Neural cell (in vitro differentiated cells): Measurements from ENCODE around the gene GNL1. TPM values are rescaled to one million over a fixed set of nuclear protein-coding genes. Genes with fewer than 3 reads are reported as not detected.

ENCODE experiments used
- H2AFZ ChIP-seq: fragments of 200-600, 300-800 bp; sonication (generic), shearing (Covaris generic); 2 replicates; pipeline ENCODE4 v1.6.0; 2014; ENCODE audit warnings: low read depth, mild to moderate bottlenecking, antibody characterized with exemption, low read length, moderate library complexity
- H3F3A ChIP-seq: fragments of 200-600 bp; shearing (Covaris generic); 2 replicates; pipeline ENCODE4 v1.6.1; 2016; ENCODE audit warnings: mild to moderate bottlenecking, moderate library complexity, mixed read lengths, antibody characterized with exemption, low read length; ENCODE audit not compliant: insufficient read depth, poor library complexity, severe bottlenecking
- H3K27ac ChIP-seq: fragments of 200-600, 300-800 bp; sonication (generic), shearing (Covaris generic); 2 replicates; pipeline ENCODE4 v1.5.1; 2014; ENCODE audit warnings: mild to moderate bottlenecking, low read length, moderate library complexity
- H3K27me3 ChIP-seq: fragments of 300-800, 200-600 bp; sonication (generic), shearing (Covaris generic); 2 replicates; pipeline ENCODE4 v1.6.0; 2014; ENCODE audit warnings: mild to moderate bottlenecking, low read depth, low read length, moderate library complexity; ENCODE audit not compliant: insufficient read depth
- H3K36me3 ChIP-seq: fragments of 300-800, 200-600 bp; sonication (generic), shearing (Covaris generic); 2 replicates; pipeline ENCODE4 v1.5.1; 2014; ENCODE audit warnings: mild to moderate bottlenecking, antibody characterized with exemption, low read length, moderate library complexity; ENCODE audit not compliant: insufficient read depth
- H3K4me2 ChIP-seq: fragments of 300-800, 200-600 bp; sonication (generic), shearing (Covaris generic); 2 replicates; pipeline ENCODE4 v1.6.0; 2014; ENCODE audit warnings: mild to moderate bottlenecking, low read length
- H3K4me3 ChIP-seq: fragments of 300-800, 200-600 bp; sonication (generic), shearing (Covaris generic); 2 replicates; pipeline ENCODE4 v1.5.1; 2014; ENCODE audit warnings: mild to moderate bottlenecking, low read length, moderate library complexity
- H3K79me2 ChIP-seq: fragments of 200-600 bp; shearing (Covaris generic); replicated peaks from 2 replicates; pipeline ENCODE4 v1.6.0; 2014; ENCODE audit warnings: mild to moderate bottlenecking, low read length, moderate library complexity; ENCODE audit not compliant: insufficient read depth
- H3K9ac ChIP-seq: fragments of 300-800, 200-600 bp; sonication (generic), shearing (Covaris generic); 2 replicates; pipeline ENCODE4 v1.6.1; 2016; ENCODE audit warnings: mild to moderate bottlenecking, low read length, mixed read lengths
- H3K9me2 ChIP-seq: fragments of 200-600 bp; shearing (Covaris generic); 2 replicates; pipeline ENCODE4 v1.6.1; 2016; ENCODE audit warnings: mild to moderate bottlenecking, low read length, mixed read lengths; ENCODE audit not compliant: insufficient read depth
- H3K9me3 ChIP-seq: fragments of 200-600, 300-800 bp; sonication (generic), shearing (Covaris generic); 2 replicates; pipeline ENCODE4 v1.6.1; 2016; ENCODE audit warnings: mild to moderate bottlenecking, mixed run types, low read length, moderate library complexity, mixed read lengths
- H4K20me1 ChIP-seq: fragments of 200-600 bp; shearing (Covaris generic); 2 replicates; pipeline ENCODE4 v1.6.1; 2016; ENCODE audit warnings: mild to moderate bottlenecking, mixed run types; ENCODE audit not compliant: insufficient read depth
- EP300 ChIP-seq: fragments of 450-650 bp; conservative IDR thresholded peaks from 2 replicates; pipeline ENCODE4 v1.6.1; 2014; ENCODE audit warnings: antibody characterized with exemption, mild to moderate bottlenecking, moderate library complexity; ENCODE audit not compliant: poor library complexity, severe bottlenecking
- EZH2 ChIP-seq: fragments of 200-600, 300-800 bp; shearing (Covaris generic), sonication (generic); IDR thresholded peaks from 2 replicates; pipeline ENCODE4 v1.6.1; 2014; ENCODE audit warnings: antibody characterized with exemption, low read length, borderline replicate concordance, mild to moderate bottlenecking; ENCODE audit not compliant: insufficient read depth, poor library complexity, severe bottlenecking
- MXI1 ChIP-seq: fragments of 450-650 bp; conservative IDR thresholded peaks from 2 replicates; pipeline ENCODE4 v1.6.1; 2014; ENCODE audit warnings: antibody characterized with exemption, mild to moderate bottlenecking; ENCODE audit not compliant: poor library complexity, severe bottlenecking
- POLR2AphosphoS5 ChIP-seq: IDR thresholded peaks from 2 replicates; pipeline ENCODE4 v1.6.1; 2012
- RAD21 ChIP-seq: fragments of 450-650 bp; conservative IDR thresholded peaks from 2 replicates; pipeline ENCODE4 v1.6.1; 2014; ENCODE audit warnings: antibody characterized with exemption, mild to moderate bottlenecking, moderate library complexity
- SMC3 ChIP-seq: fragments of 450-650 bp; conservative IDR thresholded peaks from 2 replicates; pipeline ENCODE4 v1.6.1; 2014; ENCODE audit warnings: antibody characterized with exemption, mild to moderate bottlenecking, moderate library complexity; ENCODE audit not compliant: poor library complexity
- TAF1 ChIP-seq: IDR thresholded peaks from 2 replicates; pipeline ENCODE4 v1.6.1; 2012; ENCODE audit warnings: low read depth
- polyA plus RNA-seq: library from polyadenylated mRNA; depleted of rRNA; stranded (reverse); fragments of >200 nt; gene quantifications from 2 replicates; pipeline ENCODE4 v1.2.3, GENCODE V29; 2014
- TF ChIP-seq, protein P1 (sequence below): IDR thresholded peaks from 2 replicates; pipeline ENCODE4 v1.6.1; 2012; ENCODE audit warnings: borderline replicate concordance
- TF ChIP-seq, protein P2 (sequence below): fragments of 450-650 bp; IDR thresholded peaks from 2 replicates; pipeline ENCODE4 v1.5.1; 2014; ENCODE audit warnings: antibody characterized with exemption, mild to moderate bottlenecking, moderate library complexity; ENCODE audit not compliant: poor library complexity, severe bottlenecking

GNL1 gene
- polyA plus RNA-seq, 1 donor from 2014 or later = 38.9 TPM

DNA sequence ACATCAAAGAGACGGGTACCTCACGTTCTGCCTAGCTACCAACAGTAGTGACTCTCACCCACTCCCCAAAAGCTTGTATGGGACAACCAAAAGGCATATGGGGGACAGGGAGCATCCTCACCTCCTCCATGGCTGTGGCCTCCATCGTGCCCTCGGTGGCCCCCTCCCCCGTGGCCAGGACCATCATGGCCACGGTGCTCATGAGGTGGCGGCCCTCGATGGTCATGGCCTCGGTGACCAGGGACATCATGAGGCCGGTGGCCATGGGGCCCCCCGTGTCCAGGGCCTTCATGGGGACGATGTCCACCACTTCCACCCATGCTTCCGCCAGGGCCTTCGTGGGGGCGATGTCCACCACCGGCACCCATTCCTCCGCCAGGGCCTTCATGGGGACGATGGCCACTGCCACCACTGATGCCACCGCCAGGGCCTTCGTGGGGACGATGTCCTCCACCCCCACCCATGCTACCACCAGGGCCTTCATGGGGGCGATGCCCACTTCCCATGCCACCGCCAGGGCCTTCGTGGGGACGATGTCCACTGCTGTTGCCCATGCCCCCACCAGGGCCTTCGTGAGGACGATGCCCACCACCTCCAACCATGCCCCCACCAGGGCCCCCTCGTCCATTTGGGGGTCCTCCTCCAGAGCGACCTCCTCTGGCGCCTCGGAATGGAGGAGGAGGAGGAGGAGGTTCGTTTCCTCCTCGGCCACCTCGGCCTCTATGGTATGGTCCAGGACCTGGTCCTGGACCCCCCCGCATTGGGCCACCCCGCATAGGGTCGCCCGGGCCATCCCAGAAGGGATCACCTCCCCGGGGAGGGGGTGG, 45.7 kb upstream of the GNL1 start:
- no peak overlapping the region for H3K9ac ChIP-seq
- H3K79me2 ChIP-seq = no peaks in the 10 kb centered on the region
- TF ChIP-seq POLR2AphosphoS5 (peak; percentile 4), MXI1 (no peak)
- H3K4me3 ChIP-seq = no peak overlapping the region
- no peaks in the 10 kb centered on the region for H3K27me3 ChIP-seq
- H2AFZ ChIP-seq = no peak overlapping the region
- H4K20me1 ChIP-seq = peaks cover 4% of the 10 kb centered on the region
- H3F3A ChIP-seq = no peaks in the 10 kb centered on the region
- no peaks in the 10 kb centered on the region for H3K9me2 ChIP-seq
- peaks cover 19% of the 10 kb centered on the region for H3K36me3 ChIP-seq
- H3K27ac ChIP-seq = no peak overlapping the region
- H3K9me3 ChIP-seq = no peaks in the 10 kb centered on the region
- H3K4me2 ChIP-seq = no peak overlapping the region

DNA sequence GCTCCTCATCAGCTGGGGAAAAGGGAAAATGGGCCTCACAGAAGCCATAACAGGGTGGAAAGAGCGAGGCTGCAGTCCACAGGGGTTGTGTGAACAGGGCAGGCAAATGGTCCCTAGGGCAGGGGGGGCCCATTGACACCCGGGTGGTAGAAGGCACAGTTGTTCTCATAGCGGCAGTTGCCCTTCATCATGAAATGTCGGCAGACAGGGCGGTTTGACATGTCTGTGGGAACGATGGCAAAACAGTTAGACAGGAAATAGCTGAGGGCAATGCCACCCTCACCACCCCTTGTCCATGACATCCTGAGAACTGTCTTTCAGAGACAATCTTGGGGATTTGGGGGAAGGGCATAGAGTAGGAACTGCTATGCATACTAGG, 45.1 kb upstream of the GNL1 start:
- H3K9me2 ChIP-seq = no peaks in the 10 kb centered on the region
- H2AFZ ChIP-seq = no peak overlapping the region
- no peak overlapping the region for H3K9ac ChIP-seq
- peaks cover 15% of the 10 kb centered on the region for H3K36me3 ChIP-seq
- no peaks in the 10 kb centered on the region for H3K79me2 ChIP-seq
- no peak for TF ChIP-seq SMC3
- TF ChIP-seq RAD21 = no peak
- no peaks in the 10 kb centered on the region for H3K27me3 ChIP-seq
- no peaks in the 10 kb centered on the region for H3F3A ChIP-seq
- no peak overlapping the region for H3K4me2 ChIP-seq
- H4K20me1 ChIP-seq = peaks cover 4% of the 10 kb centered on the region
- H3K4me3 ChIP-seq = no peak overlapping the region
- no peak overlapping the region for H3K27ac ChIP-seq
- H3K9me3 ChIP-seq = no peaks in the 10 kb centered on the region

DNA sequence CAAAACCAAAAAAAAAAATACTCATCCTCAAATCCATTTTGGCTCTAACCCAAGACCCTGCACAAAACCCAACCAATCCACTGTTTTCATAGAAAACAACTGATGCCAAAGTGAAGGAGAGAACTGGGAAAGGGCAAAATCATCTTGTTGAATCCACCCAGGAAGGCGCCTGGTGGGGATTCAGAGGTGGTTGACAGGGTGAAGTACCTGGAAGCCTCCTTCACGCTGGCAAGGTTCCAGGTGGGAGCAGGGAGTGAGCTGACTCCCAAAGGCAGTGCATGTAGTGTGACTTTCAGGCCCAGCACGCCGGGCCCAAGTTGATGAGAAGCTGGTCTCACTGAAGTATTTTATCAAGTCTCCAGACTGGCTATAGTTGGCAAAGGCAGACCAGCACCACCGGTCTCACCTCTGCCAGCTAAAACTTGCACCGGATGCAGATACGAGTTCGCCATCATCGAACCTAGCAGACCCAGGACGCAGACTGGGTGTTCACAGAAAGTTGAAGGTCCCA, 44.2 kb upstream of the GNL1 start:
- H3K9me3 ChIP-seq = no peaks in the 10 kb centered on the region
- H3K4me3 ChIP-seq = no peak overlapping the region
- peaks cover 4% of the 10 kb centered on the region for H4K20me1 ChIP-seq
- TF ChIP-seq, protein P1, sequence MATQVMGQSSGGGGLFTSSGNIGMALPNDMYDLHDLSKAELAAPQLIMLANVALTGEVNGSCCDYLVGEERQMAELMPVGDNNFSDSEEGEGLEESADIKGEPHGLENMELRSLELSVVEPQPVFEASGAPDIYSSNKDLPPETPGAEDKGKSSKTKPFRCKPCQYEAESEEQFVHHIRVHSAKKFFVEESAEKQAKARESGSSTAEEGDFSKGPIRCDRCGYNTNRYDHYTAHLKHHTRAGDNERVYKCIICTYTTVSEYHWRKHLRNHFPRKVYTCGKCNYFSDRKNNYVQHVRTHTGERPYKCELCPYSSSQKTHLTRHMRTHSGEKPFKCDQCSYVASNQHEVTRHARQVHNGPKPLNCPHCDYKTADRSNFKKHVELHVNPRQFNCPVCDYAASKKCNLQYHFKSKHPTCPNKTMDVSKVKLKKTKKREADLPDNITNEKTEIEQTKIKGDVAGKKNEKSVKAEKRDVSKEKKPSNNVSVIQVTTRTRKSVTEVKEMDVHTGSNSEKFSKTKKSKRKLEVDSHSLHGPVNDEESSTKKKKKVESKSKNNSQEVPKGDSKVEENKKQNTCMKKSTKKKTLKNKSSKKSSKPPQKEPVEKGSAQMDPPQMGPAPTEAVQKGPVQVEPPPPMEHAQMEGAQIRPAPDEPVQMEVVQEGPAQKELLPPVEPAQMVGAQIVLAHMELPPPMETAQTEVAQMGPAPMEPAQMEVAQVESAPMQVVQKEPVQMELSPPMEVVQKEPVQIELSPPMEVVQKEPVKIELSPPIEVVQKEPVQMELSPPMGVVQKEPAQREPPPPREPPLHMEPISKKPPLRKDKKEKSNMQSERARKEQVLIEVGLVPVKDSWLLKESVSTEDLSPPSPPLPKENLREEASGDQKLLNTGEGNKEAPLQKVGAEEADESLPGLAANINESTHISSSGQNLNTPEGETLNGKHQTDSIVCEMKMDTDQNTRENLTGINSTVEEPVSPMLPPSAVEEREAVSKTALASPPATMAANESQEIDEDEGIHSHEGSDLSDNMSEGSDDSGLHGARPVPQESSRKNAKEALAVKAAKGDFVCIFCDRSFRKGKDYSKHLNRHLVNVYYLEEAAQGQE = no peak
- TF ChIP-seq, protein P2, sequence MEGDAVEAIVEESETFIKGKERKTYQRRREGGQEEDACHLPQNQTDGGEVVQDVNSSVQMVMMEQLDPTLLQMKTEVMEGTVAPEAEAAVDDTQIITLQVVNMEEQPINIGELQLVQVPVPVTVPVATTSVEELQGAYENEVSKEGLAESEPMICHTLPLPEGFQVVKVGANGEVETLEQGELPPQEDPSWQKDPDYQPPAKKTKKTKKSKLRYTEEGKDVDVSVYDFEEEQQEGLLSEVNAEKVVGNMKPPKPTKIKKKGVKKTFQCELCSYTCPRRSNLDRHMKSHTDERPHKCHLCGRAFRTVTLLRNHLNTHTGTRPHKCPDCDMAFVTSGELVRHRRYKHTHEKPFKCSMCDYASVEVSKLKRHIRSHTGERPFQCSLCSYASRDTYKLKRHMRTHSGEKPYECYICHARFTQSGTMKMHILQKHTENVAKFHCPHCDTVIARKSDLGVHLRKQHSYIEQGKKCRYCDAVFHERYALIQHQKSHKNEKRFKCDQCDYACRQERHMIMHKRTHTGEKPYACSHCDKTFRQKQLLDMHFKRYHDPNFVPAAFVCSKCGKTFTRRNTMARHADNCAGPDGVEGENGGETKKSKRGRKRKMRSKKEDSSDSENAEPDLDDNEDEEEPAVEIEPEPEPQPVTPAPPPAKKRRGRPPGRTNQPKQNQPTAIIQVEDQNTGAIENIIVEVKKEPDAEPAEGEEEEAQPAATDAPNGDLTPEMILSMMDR = no peak
- TF ChIP-seq EP300 (no peak), TAF1 (no peak), SMC3 (no peak), RAD21 (no peak), EZH2 (no peak), POLR2AphosphoS5 (no peak), MXI1 (no peak)
- H3K79me2 ChIP-seq = no peaks in the 10 kb centered on the region
- H3K27me3 ChIP-seq = no peaks in the 10 kb centered on the region
- H3K9ac ChIP-seq = no peak overlapping the region
- no peaks in the 10 kb centered on the region for H3F3A ChIP-seq
- H2AFZ ChIP-seq = no peak overlapping the region
- no peak overlapping the region for H3K4me2 ChIP-seq
- no peak overlapping the region for H3K27ac ChIP-seq
- no peaks in the 10 kb centered on the region for H3K9me2 ChIP-seq
- H3K36me3 ChIP-seq = peaks cover 9% of the 10 kb centered on the region
